Non-pigmented ciliary epithelial cell (primary cell): ENCODE measurements around the gene ZNF385A.

Experiments used
- DNase-seq: peaks from one replicate; pipeline ENCODE4 v3.0.0-alpha.2; 2010; ENCODE audit warnings: low read depth

The ZNF385A gene

GRCh38 chr12:54392485-54393206, 8.1 kb upstream of the ZNF385A start:
- no peak for DNase-seq

- no peak for DNase-seq
Measured at GRCh38 chr12:54390668-54391551, 6.4 kb upstream of the ZNF385A start.

GRCh38 chr12:54390176-54390667, 5.7 kb upstream of the ZNF385A start:
- DNase-seq: no peak

GRCh38 chr12:54389607-54390175, 5.2 kb upstream of the ZNF385A start:
- no peak for DNase-seq

- DNase-seq: no peak
Measured at GRCh38 chr12:54389134-54389508, 4.6 kb upstream of the ZNF385A start.

- DNase-seq: no peak
Measured at GRCh38 chr12:54388237-54389133, 4.0 kb upstream of the ZNF385A start.

GRCh38 chr12:54387114-54387467, 2.6 kb upstream of the ZNF385A start:
- DNase-seq: no peak

- DNase-seq: no peak
Measured at GRCh38 chr12:54386403-54387113, 2.0 kb upstream of the ZNF385A start.

- no peak for DNase-seq
Measured at GRCh38 chr12:54385251-54385914, 850 bp upstream of the ZNF385A start.

- DNase-seq: peak; percentile 83
Measured at GRCh38 chr12:54383041-54383609, 1.4 kb downstream of the ZNF385A start.

GRCh38 chr12:54381136-54381535, 3.4 kb downstream of the ZNF385A start:
- DNase-seq: no peak

- peak; percentile 30 for DNase-seq
Measured at GRCh38 chr12:54379398-54380201, 4.9 kb downstream of the ZNF385A start.

GRCh38 chr12:54378796-54379397, 5.6 kb downstream of the ZNF385A start:
- no peak for DNase-seq

GRCh38 chr12:54377797-54378515, 6.6 kb downstream of the ZNF385A start:
- no peak for DNase-seq

GRCh38 chr12:54377007-54377406, 7.5 kb downstream of the ZNF385A start:
- DNase-seq: no peak

- DNase-seq: no peak
Measured at GRCh38 chr12:54376596-54376995, 7.9 kb downstream of the ZNF385A start.

- no peak for DNase-seq
Measured at GRCh38 chr12:54375259-54375579, 9.3 kb downstream of the ZNF385A start.

GRCh38 chr12:54374562-54375258, 9.8 kb downstream of the ZNF385A start:
- DNase-seq: no peak
